GM18868 (cell line): ENCODE results near the gene RNF207.

Source experiments
- ATAC-seq: cut with Tn5 transposase; IDR thresholded peaks from one replicate; pipeline ENCODE4 v1.9.1; 2021; ENCODE audit warnings: mild to moderate bottlenecking, moderate library complexity; ENCODE audit not compliant: unreplicated experiment

The RNF207 gene

DNA sequence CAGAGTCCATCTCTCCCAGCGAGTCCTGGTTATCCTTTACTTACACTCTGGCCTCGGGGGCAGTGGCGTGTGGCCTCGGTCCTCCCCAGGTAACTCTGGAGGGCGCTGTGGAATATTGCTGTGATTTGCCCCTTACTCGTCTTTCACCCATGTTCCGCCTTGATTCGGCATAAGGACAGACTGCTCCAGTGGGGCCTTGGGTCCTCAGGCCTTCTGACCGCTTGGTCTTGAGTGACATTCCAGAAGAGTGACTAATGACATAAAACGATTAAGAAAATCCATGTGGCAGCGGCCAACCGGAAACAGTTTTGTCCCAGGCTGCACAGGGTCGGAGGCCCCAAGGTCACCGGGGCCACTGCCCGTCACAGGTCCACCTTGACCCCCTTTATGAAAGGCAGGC, 18.8 kb downstream of the RNF207 start:
- ATAC-seq: no peak

GRCh38 chr1:6225651-6226050, 19.7 kb downstream of the RNF207 start:
- ATAC-seq: no peak

DNA sequence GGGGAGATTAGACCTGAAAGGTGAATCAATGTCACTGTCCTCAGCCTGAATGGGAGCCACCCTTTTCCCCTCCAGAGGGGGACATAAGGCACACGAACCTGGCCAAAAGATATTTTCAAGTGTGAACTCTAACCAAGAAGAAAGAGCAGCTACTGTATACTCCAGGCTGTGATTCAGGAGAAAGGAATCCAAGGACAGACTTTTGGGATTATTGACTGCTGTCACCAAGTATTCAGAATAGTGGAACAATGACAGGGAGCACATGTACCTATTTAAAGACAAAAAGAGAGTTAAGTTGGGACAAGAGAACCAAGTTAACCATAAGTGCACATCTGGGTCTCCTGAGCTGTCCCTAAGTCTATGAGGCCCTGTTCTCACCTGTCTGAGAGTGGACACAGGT, 27.5 kb downstream of the RNF207 start:
- no peak for ATAC-seq

GRCh38 chr1:6234502-6235295, 28.8 kb downstream of the RNF207 start:
- ATAC-seq: no peak

DNA sequence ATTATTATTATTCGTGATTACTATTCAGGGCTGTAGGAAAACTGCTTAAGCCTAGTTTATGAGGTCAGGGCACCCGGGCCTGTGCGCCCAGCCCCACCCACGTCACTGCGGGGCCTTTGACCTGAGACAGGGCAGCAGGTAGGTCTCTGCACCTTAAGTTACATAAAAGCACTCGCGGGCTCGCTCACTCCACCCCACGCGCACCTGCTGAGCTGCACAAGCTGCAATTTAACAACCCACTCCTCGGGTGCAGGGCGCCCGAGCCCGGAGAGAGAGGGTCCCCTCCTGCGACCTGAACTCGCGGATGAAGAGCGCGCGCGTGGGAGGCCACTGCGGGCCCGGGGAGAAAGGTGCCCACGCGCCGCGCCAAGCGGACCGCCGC, 29.4 kb downstream of the RNF207 start:
- peak; percentile 17 for ATAC-seq

GRCh38 chr1:6237093-6237492, 31.2 kb downstream of the RNF207 start:
- ATAC-seq: no peak

DNA sequence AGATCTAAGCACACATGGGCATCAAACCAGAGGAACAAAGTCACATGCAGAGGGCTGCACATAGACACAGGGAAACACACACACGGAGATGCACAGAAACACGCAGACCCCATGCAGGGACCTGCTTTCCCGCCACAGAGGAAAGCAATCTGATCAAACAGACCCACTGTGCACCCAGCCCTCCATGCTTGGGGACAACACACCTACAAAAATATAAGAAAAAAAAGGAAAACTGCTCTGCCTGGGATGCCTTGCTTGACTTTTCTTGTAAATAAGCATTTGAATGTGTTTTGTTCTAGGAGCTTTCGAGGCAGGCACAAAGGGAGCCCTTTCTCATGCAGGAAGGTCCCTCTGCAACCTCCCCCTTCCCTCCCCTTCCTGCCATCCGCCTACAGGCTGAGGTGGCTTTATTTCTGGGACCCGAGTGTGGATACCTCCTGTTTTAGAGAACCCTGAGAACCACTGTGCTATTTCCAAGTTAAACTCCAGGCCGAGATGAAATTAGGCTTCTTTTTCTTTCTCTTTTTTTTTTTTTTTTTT, 33.4 kb downstream of the RNF207 start:
- ATAC-seq: no peak

- no peak for ATAC-seq
Observed at GRCh38 chr1:6239950-6240768, 34.2 kb downstream of the RNF207 start.

DNA sequence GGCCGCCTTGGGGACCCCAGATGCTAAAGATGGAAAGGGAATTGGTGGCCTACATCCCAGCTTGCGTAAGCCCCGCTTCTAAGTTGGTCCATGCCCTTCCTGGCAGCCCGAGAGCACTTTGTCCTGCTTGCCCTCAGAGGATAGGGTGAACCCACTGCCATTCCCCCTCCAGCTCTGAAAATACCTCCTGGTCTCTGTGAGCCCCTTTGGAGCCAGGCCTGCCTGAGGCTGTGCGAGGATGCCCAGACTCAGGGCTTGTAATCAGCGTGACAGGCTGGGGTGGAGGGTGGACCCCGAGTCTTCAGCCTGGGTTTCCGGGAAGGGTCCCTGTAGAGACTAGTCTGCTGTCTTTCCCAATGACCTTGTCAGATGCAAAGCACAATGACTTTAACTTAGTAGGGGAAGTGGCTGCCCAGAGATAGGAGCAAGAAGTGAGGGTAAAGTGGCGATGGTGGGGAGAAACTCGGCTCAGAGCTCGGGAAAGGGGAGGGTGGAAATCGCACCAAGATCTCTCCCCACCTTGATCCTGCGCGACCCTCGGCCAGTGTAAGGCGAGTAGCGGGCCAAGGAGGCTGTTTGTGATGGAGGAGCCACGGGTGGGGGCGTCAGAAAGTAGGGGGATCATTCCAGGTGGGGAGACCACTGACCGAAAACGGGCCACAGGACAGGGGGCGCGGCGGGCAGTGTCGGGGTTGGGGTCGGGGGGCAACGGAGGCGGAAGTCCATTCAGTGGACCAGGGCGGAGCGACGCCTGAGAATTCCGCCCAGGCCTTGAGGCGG, 35.4 kb downstream of the RNF207 start:
- ATAC-seq: no peak

DNA sequence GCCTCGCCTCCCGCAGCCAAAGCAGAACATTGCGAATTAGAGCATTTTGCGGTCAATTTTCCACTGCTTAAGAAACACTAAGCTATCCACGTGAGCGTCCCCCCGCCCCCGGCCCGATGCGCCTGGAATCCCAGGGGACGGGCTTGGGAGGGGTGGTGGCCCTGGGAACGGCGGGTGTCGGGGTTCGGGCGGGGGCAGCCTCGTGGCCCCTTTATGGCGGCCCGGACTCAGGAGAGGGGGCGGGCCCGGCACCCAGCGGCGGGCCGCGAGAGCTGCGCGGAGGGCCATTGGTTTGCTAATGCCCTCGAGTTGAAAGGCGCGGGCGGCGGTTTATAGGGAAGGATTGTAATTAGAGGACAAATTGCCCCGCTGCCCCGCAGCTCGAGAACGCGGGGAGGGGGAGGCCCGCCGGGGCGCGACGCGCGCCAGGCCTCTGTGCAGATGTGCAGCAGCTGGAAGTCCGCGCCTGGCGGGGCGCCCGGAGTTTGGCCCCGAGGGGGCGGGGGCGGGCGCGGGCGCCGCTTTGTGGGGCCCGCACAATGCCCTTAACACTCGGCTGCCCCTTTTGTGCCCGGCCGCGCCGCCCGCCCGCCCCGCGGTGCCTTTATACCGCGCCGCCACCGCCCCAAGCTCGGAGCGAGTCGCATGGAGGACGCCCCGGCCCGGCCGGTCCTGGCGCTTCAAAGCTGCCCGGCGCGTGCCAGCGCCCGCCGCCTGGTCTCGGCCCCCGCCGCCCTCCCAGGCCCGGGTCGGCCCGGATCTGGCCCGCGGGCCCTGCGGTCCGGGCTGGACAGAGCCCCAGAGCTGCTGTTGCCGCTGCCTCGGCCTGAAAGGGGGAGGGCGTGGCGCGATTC, 36.2 kb downstream of the RNF207 start:
- no peak for ATAC-seq

DNA sequence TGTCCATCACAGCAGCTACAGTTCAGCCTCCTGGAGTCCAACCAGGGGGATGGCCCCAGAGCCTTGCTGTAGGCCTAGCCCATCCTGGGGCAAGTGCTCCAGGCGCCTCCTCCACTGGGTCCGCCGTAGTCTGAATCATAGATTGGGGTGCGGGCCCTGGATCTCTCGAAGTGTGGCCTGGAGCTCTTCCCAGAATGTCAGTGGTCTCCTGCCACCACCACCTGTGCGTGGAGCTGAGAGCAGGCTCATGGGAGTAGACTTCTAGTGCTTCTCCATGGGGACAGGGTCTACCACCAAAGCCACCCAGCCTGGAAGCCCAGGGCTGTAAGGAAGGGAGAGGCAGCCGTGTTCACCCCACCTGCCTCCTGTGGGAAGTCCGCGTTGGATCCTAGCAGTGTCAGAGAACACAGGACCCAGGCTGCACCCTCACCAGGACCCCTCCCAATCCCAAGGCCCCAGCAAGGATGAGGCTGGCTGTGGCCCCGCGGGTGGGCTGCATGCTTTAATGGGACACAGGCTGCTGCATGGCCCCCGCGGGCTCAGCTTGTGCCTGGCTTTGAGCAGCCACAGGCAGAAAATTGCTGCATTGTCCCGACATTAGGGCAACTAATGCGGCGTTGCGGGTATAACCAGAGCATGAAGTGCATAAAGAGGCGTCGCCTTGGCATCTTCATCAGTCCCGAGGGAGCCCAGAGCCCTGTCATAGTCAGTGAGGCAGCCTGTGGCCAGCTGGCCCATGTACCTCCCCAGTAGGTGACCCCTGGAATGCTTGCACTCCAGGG, 37.3 kb downstream of the RNF207 start:
- ATAC-seq: no peak

GRCh38 chr1:6243993-6244392, 38.1 kb downstream of the RNF207 start, which contains the start of gene HES3:
HES3 (plus strand) TSS chr1:6244179; CDS start chr1:6244366, 187 bp downstream.
- ATAC-seq: no peak

- ATAC-seq: no peak
Observed at GRCh38 chr1:6244401-6245049, 38.6 kb downstream of the RNF207 start.

DNA sequence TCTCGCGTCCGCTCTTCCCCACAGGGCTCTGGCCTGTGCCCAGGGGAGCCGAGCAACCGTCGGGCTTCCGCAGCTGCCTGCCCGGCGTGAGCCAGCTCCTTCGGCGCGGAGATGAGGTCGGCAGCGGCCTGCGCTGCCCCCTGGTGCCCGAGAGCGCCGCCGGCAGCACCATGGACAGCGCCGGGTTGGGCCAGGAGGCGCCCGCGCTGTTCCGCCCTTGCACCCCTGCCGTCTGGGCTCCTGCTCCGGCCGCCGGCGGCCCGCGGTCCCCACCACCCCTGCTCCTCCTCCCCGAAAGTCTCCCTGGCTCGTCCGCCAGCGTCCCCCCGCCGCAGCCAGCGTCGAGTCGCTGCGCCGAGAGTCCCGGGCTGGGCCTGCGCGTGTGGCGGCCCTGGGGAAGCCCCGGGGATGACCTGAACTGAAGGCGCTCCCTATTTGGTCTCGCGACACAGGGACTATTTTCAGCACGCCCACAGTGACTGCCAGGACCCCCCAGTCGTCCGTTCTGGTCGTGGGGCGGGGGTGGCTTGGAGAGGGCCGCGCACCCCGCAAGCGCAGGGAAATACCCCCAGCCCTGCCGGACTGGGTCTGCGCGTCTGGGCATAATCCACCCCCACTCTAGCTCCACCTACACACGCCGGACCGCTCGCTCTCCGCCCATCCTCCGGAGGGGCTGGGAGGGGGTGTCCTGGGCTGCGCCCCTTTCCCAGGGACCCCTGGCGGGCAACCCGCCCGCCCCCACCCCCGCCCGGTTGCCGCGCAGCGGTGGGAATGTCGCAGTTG, 39.4 kb downstream of the RNF207 start:
- no peak for ATAC-seq

DNA sequence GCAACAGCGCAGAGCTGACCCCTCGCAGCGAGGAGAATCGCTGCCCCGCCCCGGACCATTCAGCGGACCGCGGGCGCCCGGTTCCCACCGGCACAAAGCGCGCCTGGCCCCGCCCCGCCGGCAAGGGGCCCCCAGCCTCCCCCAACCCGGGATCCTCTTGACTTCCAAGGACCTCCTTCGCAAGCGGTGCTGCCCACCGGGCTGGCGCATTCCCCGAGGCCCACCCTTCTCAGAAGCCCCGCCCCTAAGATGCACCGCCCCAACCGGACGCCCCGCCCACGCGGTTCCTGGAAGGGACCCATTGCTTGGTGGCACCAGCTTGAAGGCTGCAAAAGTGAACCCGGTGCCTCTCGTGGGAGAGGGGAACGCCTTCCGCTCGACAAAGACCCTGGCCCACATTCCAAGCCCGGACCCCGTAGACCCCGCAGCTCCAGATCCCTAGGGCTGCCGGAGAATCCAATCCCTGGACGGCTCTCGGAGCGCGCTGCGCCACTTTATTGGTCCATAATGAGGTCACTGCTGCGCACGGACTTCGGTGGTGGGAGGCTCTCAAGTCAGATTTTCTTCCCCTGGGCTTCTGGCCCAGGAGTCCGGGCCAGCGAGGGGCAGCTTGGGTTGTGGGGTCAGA, 40.1 kb downstream of the RNF207 start:
- ATAC-seq: no peak

DNA sequence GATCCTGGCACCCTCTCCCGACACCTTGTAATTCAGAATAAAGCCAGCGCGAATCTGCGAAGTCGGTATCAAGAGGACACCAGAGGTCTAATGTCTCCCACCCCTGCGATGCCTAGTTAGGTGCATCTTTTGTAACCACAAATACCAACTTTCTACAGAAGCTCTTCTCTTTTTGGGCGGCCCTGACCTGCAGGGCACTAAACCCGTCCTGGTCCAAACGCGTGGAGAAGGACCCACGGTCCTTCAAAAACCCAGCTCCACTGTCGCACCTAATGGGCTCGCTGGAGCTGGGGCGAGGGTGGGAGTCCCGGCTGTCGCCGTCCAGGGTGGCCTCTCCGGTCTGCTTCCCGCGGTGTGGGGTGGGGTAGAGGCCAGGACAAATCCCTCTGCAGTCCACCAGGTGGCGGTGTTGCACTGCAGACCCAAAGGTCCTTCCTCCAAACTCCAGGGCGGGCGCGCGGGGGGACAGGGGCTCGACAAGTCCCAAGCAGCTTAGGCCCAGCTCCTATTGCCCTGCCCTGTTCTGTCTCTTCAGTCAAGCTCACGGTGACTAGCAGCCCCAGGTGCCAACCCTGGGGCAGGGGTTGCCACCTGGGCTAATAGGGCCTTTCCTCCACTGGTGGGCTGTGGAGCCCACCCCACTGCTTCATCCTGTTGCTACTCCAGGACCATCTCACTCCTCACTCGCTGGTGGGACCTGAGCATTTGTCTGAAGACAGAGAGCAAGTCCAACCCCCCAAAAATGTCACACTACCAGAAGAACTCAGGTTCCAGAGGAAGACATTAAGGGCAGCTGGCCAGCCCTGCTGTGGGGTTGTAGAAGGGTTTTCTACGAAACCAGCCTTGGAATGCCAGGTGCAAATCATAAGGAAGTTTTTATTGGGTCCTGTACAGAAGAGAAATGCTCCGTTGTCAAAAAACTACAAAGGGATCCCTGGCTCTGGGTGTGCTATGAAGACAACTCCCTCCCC, 40.9 kb downstream of the RNF207 start:
- no peak for ATAC-seq

DNA sequence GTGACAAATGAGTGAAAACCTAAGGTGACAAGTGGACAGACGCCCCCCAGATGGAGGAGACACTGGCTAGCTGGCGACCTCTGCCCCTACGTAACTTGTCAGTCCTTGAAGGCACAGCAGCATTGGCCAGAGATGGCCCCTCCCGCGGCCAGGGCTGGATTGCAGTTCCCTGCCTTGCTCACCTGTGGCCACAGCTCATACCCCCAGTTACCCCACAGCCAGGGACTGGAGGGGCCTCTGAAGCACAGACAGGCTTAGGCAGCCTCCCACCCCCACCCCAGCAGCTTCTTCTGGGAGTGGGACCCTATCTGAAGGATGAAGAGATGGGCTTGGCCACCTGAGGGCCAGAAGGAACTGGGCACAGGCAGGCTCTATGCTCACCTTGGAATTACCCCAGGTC, 41.7 kb downstream of the RNF207 start:
- no peak for ATAC-seq
